Panc1 (cell line): ENCODE results near the gene KRCC1.
"Not testable (repeated sequence)": the region's sequence is repeated elsewhere in the genome, so short reads cannot be mapped to it uniquely, and the experiment has no call there.

Experiments
- CTCF ChIP-seq: fragments of 450-650 bp; IDR thresholded peaks from 2 replicates; pipeline ENCODE4 v1.5.1; 2017; ENCODE audit warnings: mild to moderate bottlenecking
- POLR2AphosphoS5 ChIP-seq: IDR thresholded peaks from 2 replicates; pipeline ENCODE4 v1.6.1; 2012; ENCODE audit warnings: mild to moderate bottlenecking, low read depth, low read length, moderate library complexity
- TF ChIP-seq, protein P1 (sequence below), 2 experiments: IDR thresholded peaks; 2 replicates each; pipeline ENCODE4 v1.6.1; 2011 to 2012; ENCODE audit warnings: low read depth in 2 of 2, control low read depth in 1 of 2, low read length in 1 of 2, mild to moderate bottlenecking in 1 of 2, moderate library complexity in 1 of 2; ENCODE audit not compliant: insufficient read depth in 1 of 2

DNA sequence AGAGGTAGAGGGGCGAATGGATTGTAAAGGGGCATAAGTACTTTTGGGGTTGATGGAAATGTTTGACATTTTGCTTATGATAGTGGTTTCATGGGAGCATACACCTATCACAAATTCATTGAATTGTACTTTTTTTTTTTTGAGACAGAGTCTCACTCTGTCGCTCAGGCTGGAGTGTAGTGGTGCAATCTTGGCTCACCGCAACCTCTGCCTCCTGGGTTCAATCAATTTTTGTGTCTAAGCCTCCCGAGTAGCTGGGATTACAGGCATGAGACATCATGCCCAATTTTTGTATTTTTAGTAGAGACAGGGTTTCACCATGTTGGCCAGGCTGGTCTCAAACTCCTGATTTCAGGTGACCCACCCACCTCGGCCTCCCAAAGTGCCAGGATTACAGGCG, 10.0 kb downstream of the KRCC1 start:
- TF ChIP-seq, protein P1, sequence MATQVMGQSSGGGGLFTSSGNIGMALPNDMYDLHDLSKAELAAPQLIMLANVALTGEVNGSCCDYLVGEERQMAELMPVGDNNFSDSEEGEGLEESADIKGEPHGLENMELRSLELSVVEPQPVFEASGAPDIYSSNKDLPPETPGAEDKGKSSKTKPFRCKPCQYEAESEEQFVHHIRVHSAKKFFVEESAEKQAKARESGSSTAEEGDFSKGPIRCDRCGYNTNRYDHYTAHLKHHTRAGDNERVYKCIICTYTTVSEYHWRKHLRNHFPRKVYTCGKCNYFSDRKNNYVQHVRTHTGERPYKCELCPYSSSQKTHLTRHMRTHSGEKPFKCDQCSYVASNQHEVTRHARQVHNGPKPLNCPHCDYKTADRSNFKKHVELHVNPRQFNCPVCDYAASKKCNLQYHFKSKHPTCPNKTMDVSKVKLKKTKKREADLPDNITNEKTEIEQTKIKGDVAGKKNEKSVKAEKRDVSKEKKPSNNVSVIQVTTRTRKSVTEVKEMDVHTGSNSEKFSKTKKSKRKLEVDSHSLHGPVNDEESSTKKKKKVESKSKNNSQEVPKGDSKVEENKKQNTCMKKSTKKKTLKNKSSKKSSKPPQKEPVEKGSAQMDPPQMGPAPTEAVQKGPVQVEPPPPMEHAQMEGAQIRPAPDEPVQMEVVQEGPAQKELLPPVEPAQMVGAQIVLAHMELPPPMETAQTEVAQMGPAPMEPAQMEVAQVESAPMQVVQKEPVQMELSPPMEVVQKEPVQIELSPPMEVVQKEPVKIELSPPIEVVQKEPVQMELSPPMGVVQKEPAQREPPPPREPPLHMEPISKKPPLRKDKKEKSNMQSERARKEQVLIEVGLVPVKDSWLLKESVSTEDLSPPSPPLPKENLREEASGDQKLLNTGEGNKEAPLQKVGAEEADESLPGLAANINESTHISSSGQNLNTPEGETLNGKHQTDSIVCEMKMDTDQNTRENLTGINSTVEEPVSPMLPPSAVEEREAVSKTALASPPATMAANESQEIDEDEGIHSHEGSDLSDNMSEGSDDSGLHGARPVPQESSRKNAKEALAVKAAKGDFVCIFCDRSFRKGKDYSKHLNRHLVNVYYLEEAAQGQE (IDR thresholded peaks at IDR 0.05; ENCODE audit: insufficient read depth in 1 of 2, low read depth in 2 of 2, low read length in 1 of 2): not testable (repeated sequence)
- TF ChIP-seq POLR2AphosphoS5, CTCF: not testable (repeated sequence)
